Esophagus muscularis mucosa (tissue), 4 donors: Measurements from ENCODE around the gene KCNMB1. TPM values are rescaled to one million over a fixed set of nuclear protein-coding genes. Genes with fewer than 3 reads are reported as not detected.
A peak's percentile ranks its signal among the peaks of the same experiment; 100 is the strongest.

Experiments used
- DNase-seq: peaks from one replicate; pipeline ENCODE4 v3.0.0-alpha.2; 2017; ENCODE audit errors: extremely low spot score
- H3K27ac ChIP-seq, 4 donors: fragments of 200-600 bp; sonication (generic); replicated peaks in 1 of 4; 1 replicate in 3 of 4; 2 replicates in 1 of 4; pipeline ENCODE4 v1.5.1; 2016 to 2019; ENCODE audit warnings: mild to moderate bottlenecking in 1 of 4
- H3K27me3 ChIP-seq, 4 donors: fragments of 200-600 bp; sonication (generic); one replicate each; pipeline versions ENCODE4 v1.5.1 to v1.6.0; 2016 to 2019
- H3K36me3 ChIP-seq, 4 donors: fragments of 200-600 bp; sonication (generic); one replicate each; pipeline ENCODE4 v1.5.1; 2016 to 2019
- H3K4me1 ChIP-seq, 4 donors: fragments of 200-600 bp; sonication (generic); one replicate each; pipeline ENCODE4 v1.5.1; 2016 to 2019
- H3K4me3 ChIP-seq, 4 donors: fragments of 200-600 bp; sonication (generic); 1 replicate in 2 of 4; 2 replicates in 2 of 4; pipeline ENCODE4 v1.5.1; 2016 to 2019; ENCODE audit warnings: mild to moderate bottlenecking in 4 of 4, moderate library complexity in 1 of 4
- H3K9me3 ChIP-seq, 4 donors: fragments of 200-600 bp; sonication (generic); 1 replicate in 3 of 4; 2 replicates in 1 of 4; pipeline ENCODE4 v1.5.1; 2016 to 2019
- EP300 ChIP-seq: sonication (generic); formaldehyde crosslinking; IDR thresholded peaks from one replicate; pipeline ENCODE4 v1.6.1; 2017; ENCODE audit warnings: antibody characterized with exemption
- POLR2A ChIP-seq: fragments of 450-650 bp; IDR thresholded peaks from one replicate; pipeline ENCODE4 v1.6.1; 2017; ENCODE audit warnings: antibody characterized with exemption, moderate library complexity, mild to moderate bottlenecking, low read depth
- POLR2AphosphoS5 ChIP-seq, 2 donors: sonication (generic); formaldehyde crosslinking; IDR thresholded peaks; one replicate each; pipeline ENCODE4 v1.6.1; 2017; ENCODE audit warnings: antibody characterized with exemption in 2 of 2
- WGBS: methylation state at CpG from one replicate; pipeline ENCODE4 v1.1.5; 2018; 5-methylcytosine and 5-hydroxymethylcytosine counted together
- intact Hi-C: fragments of 100-400 bp; cut with DNase I; formaldehyde crosslinking; loops from one replicate; pipeline ENCODE4 v1.15.1; 2023
- total RNA-seq, 4 donors: library from RNA; depleted of rRNA; stranded (reverse); fragments of >200 nt; gene quantifications; one replicate each; pipeline versions ENCODE4 v1.1.0 to v1.2.1, GENCODE V29; 2016
- TF ChIP-seq, protein P1 (sequence below), 3 experiments: fragments of 200-600 bp in 2 of 3; fragments of 450-650 bp in 1 of 3; sonication (generic) in 2 of 3; IDR thresholded peaks; one replicate each; pipeline ENCODE4 v1.5.1; 2017 to 2019; ENCODE audit warnings: antibody characterized with exemption in 3 of 3, mild to moderate bottlenecking in 2 of 3, moderate library complexity in 1 of 3

KCNMB1 gene
- 10 to 100 TPM; 45.6 to 83.0 (median 78.8) TPM for total RNA-seq

DNA sequence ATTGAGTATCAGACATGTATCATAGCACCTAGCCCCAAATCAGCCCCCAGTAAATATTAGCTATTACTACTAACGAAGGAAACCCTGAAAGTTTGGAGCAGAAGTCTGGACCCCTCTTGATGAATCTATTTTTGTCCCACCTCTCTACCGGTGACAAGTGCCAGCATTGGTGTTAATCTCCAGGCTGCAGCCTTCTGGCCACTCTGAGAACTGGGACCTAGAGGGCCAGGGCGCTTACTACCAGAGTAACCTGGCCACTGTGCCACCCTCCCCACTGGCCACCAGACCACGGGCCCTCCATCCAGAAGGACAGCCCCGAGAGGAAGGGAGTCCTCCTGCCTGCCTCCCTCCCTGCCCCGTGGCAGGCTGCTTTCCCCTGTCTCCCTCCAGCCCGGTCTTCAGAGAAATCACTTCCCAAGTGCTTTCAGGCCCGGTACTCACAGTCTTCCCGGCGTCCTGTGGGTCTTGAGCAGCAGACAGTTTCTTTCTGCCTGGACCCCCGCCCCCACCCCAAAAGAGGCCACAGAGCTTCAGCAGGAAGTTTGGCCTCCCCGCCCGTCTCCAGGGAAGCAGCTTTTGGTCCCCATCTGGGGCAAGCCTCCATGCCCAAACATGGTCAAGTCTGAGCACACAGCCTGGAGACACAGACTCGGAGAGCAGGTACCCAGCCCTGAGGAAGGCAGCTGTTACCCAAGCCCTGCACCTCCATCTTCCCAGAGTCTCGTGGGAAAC, at the start of gene KCNMB1:
Gene KCNMB1, minus strand, starts transcription at position 550 of the 732 bp plus-strand sequence. CDS start 3,920 bp downstream, outside the sequence.
- H3K4me1 ChIP-seq = peaks cover 0 to 75% (median 71%) of the 10 kb centered on the region in 4 donors

GRCh38 chr5:170438581-170438980, 49.4 kb upstream of the KCNMB1 start:
- H3K27ac ChIP-seq = no peak overlapping the region
- TF ChIP-seq EP300 (no peak), POLR2AphosphoS5 (IDR thresholded peaks at IDR 0.05) (no peak), POLR2A (no peak)
- TF ChIP-seq, protein P1, sequence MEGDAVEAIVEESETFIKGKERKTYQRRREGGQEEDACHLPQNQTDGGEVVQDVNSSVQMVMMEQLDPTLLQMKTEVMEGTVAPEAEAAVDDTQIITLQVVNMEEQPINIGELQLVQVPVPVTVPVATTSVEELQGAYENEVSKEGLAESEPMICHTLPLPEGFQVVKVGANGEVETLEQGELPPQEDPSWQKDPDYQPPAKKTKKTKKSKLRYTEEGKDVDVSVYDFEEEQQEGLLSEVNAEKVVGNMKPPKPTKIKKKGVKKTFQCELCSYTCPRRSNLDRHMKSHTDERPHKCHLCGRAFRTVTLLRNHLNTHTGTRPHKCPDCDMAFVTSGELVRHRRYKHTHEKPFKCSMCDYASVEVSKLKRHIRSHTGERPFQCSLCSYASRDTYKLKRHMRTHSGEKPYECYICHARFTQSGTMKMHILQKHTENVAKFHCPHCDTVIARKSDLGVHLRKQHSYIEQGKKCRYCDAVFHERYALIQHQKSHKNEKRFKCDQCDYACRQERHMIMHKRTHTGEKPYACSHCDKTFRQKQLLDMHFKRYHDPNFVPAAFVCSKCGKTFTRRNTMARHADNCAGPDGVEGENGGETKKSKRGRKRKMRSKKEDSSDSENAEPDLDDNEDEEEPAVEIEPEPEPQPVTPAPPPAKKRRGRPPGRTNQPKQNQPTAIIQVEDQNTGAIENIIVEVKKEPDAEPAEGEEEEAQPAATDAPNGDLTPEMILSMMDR (IDR thresholded peaks at IDR 0.05) = no peak
- no peaks in the 10 kb centered on the region for H3K36me3 ChIP-seq
- no peaks in the 10 kb centered on the region for H3K9me3 ChIP-seq
- H3K4me3 ChIP-seq = no peak overlapping the region
- peaks cover 0 to 7% (median 0%) of the 10 kb centered on the region in 4 donors for H3K4me1 ChIP-seq
- no peak for DNase-seq
- intact Hi-C loops = no loop called here
- no peaks in the 10 kb centered on the region for H3K27me3 ChIP-seq
- 91% methylated on average over 8 of the region's 8 CpGs for WGBS

More for the DNA sequence above, at the start of gene KCNMB1:
- Histone ChIP-seq H3K36me3 (peaks cover 0 to 15% (median 9%) of the 10 kb centered on the region in 4 donors), H3K27ac (peak within 1 kb of the TSS; percentile 91 to 95 (median 93)), H3K4me3 (peak within 1 kb of the TSS; percentile 53 to 69 (median 66)), H3K9me3 (no peaks in the 10 kb centered on the region), H3K27me3 (no peaks in the 10 kb centered on the region)
- 28% methylated on average over 11 of the region's 15 CpGs for whole genome bisulfite sequencing
- intact Hi-C loops = no loop called here
- TF ChIP-seq POLR2AphosphoS5 (IDR thresholded peaks at IDR 0.05) = peak; percentile 79 to 89
- TF ChIP-seq, protein P1 (IDR thresholded peaks at IDR 0.05) = no peak
- TF ChIP-seq EP300 = no peak
- TF ChIP-seq POLR2A = no peak
- no peak for DNase-seq

GRCh38 chr5:170437621-170438375, 48.6 kb upstream of the KCNMB1 start:
- DNase-seq = no peak
- Histone ChIP-seq H3K9me3 (no peaks in the 10 kb centered on the region), H3K36me3 (no peaks in the 10 kb centered on the region), H3K27ac (no peak overlapping the region), H3K4me1 (peaks cover 0 to 7% (median 0%) of the 10 kb centered on the region in 4 donors), H3K4me3 (no peak overlapping the region), H3K27me3 (peaks cover 0 to 7% (median 0%) of the 10 kb centered on the region in 4 donors)
- 86% methylated on average over 12 of the region's 12 CpGs for WGBS
- TF ChIP-seq, protein P1 (IDR thresholded peaks at IDR 0.05) = no peak
- intact Hi-C loops = no loop called here

DNA sequence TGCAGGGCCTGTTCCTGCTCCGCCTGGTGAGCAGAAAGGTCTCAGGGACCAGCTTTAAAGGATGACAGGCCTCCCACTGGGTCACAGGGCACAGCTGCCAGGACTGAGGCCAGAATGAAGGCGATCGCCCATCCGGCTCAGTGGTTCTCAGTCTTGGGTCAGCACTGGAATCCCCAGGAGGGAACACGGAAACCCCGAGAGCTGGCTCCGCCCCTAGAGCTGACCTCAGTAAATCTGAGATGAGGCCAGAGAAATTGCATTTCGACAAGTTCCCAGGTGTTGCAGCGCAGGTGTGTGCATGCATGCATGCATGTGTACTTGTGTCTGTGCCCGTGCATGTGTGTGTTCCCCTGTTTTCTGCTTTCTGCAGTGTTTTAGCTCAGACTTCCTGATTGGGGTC, 47.2 kb upstream of the KCNMB1 start:
- WGBS = 97% methylated on average over 7 of the region's 10 CpGs
- no peak for DNase-seq
- H3K27ac ChIP-seq = no peak overlapping the region
- H3K27me3 ChIP-seq = peaks cover 0 to 18% (median 0%) of the 10 kb centered on the region in 4 donors
- H3K4me3 ChIP-seq = no peak overlapping the region
- H3K9me3 ChIP-seq = no peaks in the 10 kb centered on the region
- TF ChIP-seq POLR2AphosphoS5 (IDR thresholded peaks at IDR 0.05) (no peak), POLR2A (no peak), EP300 (no peak)
- TF ChIP-seq, protein P1 (IDR thresholded peaks at IDR 0.05) = no peak
- no peaks in the 10 kb centered on the region for H3K36me3 ChIP-seq
- H3K4me1 ChIP-seq = peaks cover 0 to 7% (median 0%) of the 10 kb centered on the region in 4 donors
- intact Hi-C loops = no loop called here
